Keratinocyte (primary cell): ENCODE results near the gene ZNF474. TPM values are rescaled to one million over a fixed set of nuclear protein-coding genes. Genes with fewer than 3 reads are reported as not detected.

Experiments
- DNase-seq: peaks from one replicate; pipeline ENCODE4 v3.0.0-alpha.2; 2011; ENCODE audit warnings: low read depth, missing footprints, low spot score
- FAIRE-seq: peaks from 2 replicates; lab custom pipeline; 2011; peaks lifted over from hg19 to GRCh38; lab: Jason Lieb, UNC
- H2AFZ ChIP-seq: 2 replicates; pipeline ENCODE4 v1.6.0; 2012; ENCODE audit warnings: low read length, control low read depth, inconsistent platforms; ENCODE audit not compliant: control insufficient read depth
- H3K27ac ChIP-seq: 2 replicates; pipeline ENCODE4 v1.5.1; 2011; ENCODE audit warnings: low read length; ENCODE audit not compliant: control insufficient read depth, insufficient read depth
- H3K27me3 ChIP-seq: 3 replicates; pipeline ENCODE4 v1.6.0; 2011; ENCODE audit warnings: low read length; ENCODE audit not compliant: control insufficient read depth, insufficient read depth; ENCODE audit errors: extremely low read depth
- H3K36me3 ChIP-seq, 2 experiments: 2 replicates in 1 of 2; 3 replicates in 1 of 2; pipeline ENCODE4 v1.5.1; 2011; ENCODE audit warnings: low read length in 2 of 2, mild to moderate bottlenecking in 1 of 2; ENCODE audit not compliant: control insufficient read depth in 2 of 2, insufficient read depth in 2 of 2; ENCODE audit errors: extremely low read depth in 1 of 2
- H3K4me1 ChIP-seq: 3 replicates; pipeline ENCODE4 v1.5.1; 2011; ENCODE audit warnings: low read length; ENCODE audit not compliant: control insufficient read depth, insufficient read depth; ENCODE audit errors: extremely low read depth
- H3K4me2 ChIP-seq: 3 replicates; pipeline ENCODE4 v1.6.0; 2011; ENCODE audit warnings: low read depth, low read length; ENCODE audit not compliant: control insufficient read depth, insufficient read depth; ENCODE audit errors: extremely low read depth
- H3K4me3 ChIP-seq, 3 experiments: fragments of 200-600 bp in 1 of 3; sonication (generic) in 1 of 3; 2 replicates in 2 of 3; 3 replicates in 1 of 3; pipeline ENCODE4 v1.5.1; 2011 to 2016; ENCODE audit warnings: low read length in 3 of 3, mild to moderate bottlenecking in 3 of 3, control low read depth in 2 of 3, inconsistent platforms in 1 of 3, low read depth in 1 of 3, mixed read lengths in 1 of 3, mixed run types in 1 of 3, moderate library complexity in 1 of 3; ENCODE audit not compliant: control insufficient read depth in 2 of 3, insufficient read depth in 2 of 3; ENCODE audit errors: extremely low read depth in 1 of 3
- H3K79me2 ChIP-seq: 2 replicates; pipeline ENCODE4 v1.6.0; 2012; ENCODE audit warnings: low read length; ENCODE audit not compliant: control insufficient read depth, insufficient read depth
- H3K9ac ChIP-seq: 3 replicates; pipeline ENCODE4 v1.6.0; 2011; ENCODE audit warnings: low read length; ENCODE audit not compliant: control insufficient read depth, insufficient read depth; ENCODE audit errors: extremely low read depth
- H3K9me1 ChIP-seq: 3 replicates; pipeline ENCODE4 v1.6.0; 2011; ENCODE audit warnings: low read length; ENCODE audit not compliant: control insufficient read depth, insufficient read depth; ENCODE audit errors: extremely low read depth
- H3K9me3 ChIP-seq: 2 replicates; pipeline ENCODE4 v1.5.1; 2012; ENCODE audit warnings: low read depth, low read length; ENCODE audit not compliant: control insufficient read depth
- H4K20me1 ChIP-seq: 3 replicates; pipeline ENCODE4 v1.6.0; 2011; ENCODE audit warnings: low read length; ENCODE audit not compliant: control insufficient read depth, insufficient read depth; ENCODE audit errors: extremely low read depth
- CTCF ChIP-seq, 3 experiments: IDR thresholded peaks in 1 of 3; conservative IDR thresholded peaks in 1 of 3; optimal IDR thresholded peaks in 1 of 3; 2 replicates in 2 of 3; 3 replicates in 1 of 3; pipeline versions ENCODE3 to v1.5.1; 2011; ENCODE audit warnings: low read length in 3 of 3, mild to moderate bottlenecking in 3 of 3, moderate library complexity in 2 of 3, control low read depth in 1 of 3, inconsistent platforms in 1 of 3; ENCODE audit not compliant: insufficient read depth in 2 of 3; ENCODE audit errors: extremely low read depth in 1 of 3
- EZH2 ChIP-seq: IDR thresholded peaks from one replicate; pipeline ENCODE4 v1.6.1; 2012; ENCODE audit warnings: inconsistent platforms, mild to moderate bottlenecking, low read length, moderate library complexity
- dilution Hi-C: fragments of 300-500 bp; cut with MboI; formaldehyde crosslinking; loops from one replicate; pipeline ENCODE4 v1.7.0; 2020; ENCODE audit warnings: low sequenced_read_pairs; ENCODE audit not compliant: extremely low pct_ligation_motif_present
- polyA plus RNA-seq, 5 experiments: library from polyadenylated mRNA; depleted of rRNA in 3 of 5; stranded (reverse) in 3 of 5; stranded (forward) in 1 of 5; unstranded in 1 of 5; fragments of >200 nt; gene quantifications; 1 replicate in 1 of 5; 2 replicates in 3 of 5; 3 replicates in 1 of 5; pipeline versions ENCODE4 v1.2.1 to v1.2.3, GENCODE V29; 2011 to 2012; ENCODE audit warnings: missing spikeins in 2 of 5, low read depth in 1 of 5, low replicate concordance in 1 of 5

Gene ZNF474
- polyA plus RNA-seq, 1 donor (not counting 4 experiments of a cell fraction or from before 2014, with no cell fraction given), result 0.05 TPM

- Histone ChIP-seq H2AFZ (no peak overlapping the region), H4K20me1 (no peaks in the 10 kb centered on the region), H3K27me3 (no peaks in the 10 kb centered on the region), H3K9ac (peak overlapping the region; percentile 77), H3K79me2 (no peaks in the 10 kb centered on the region), H3K9me3 (no peaks in the 10 kb centered on the region), H3K4me1 (peaks cover 47% of the 10 kb centered on the region), H3K36me3 (no peaks in the 10 kb centered on the region), H3K4me3 (peak overlapping the region in 2 of 3 experiments; percentile 62 to 67), H3K27ac (peak overlapping the region; percentile 95), H3K4me2 (peak overlapping the region; percentile 95), H3K9me1 (no peaks in the 10 kb centered on the region)
- FAIRE-seq, result no peak
- TF ChIP-seq CTCF (optimal IDR thresholded peaks at IDR 0.05 in 1 of 3, IDR thresholded peaks at IDR 0.05 in 1 of 3, conservative IDR thresholded peaks at IDR 0.05 in 1 of 3; ENCODE audit: extremely low read depth in 1 of 3, insufficient read depth in 2 of 3, low read length in 3 of 3), result no peak
- no peak for TF ChIP-seq EZH2
- dilution Hi-C loops, result no loop called here
- DNase-seq, result no peak
These were observed 54.4 kb downstream of the ZNF474 start for GRCh38 chr5:122183788-122184170.

- Histone ChIP-seq H3K4me1 (peaks cover 47% of the 10 kb centered on the region), H3K79me2 (no peaks in the 10 kb centered on the region), H3K9me3 (no peaks in the 10 kb centered on the region), H3K27ac (no peak overlapping the region), H3K9me1 (no peaks in the 10 kb centered on the region), H4K20me1 (no peaks in the 10 kb centered on the region), H3K27me3 (no peaks in the 10 kb centered on the region), H3K4me2 (no peak overlapping the region), H2AFZ (no peak overlapping the region), H3K4me3 (no peak overlapping the region), H3K36me3 (no peaks in the 10 kb centered on the region), H3K9ac (no peak overlapping the region)
- dilution Hi-C loops, result no loop called here
- TF ChIP-seq EZH2 (no peak), CTCF (optimal IDR thresholded peaks at IDR 0.05 in 1 of 3, IDR thresholded peaks at IDR 0.05 in 1 of 3, conservative IDR thresholded peaks at IDR 0.05 in 1 of 3; ENCODE audit: extremely low read depth in 1 of 3, insufficient read depth in 2 of 3, low read length in 3 of 3) (no peak)
- DNase-seq, result no peak
- FAIRE-seq, result no peak
These were observed 55.4 kb downstream of the ZNF474 start for GRCh38 chr5:122184676-122185255.
